Suprapubic skin (tissue), 3 donors: ENCODE results near the gene CYFIP2.

ENCODE experiments used
- POLR2A ChIP-seq, 2 donors: fragments of 450-650 bp; IDR thresholded peaks; one replicate each; pipeline ENCODE4 v1.6.1; 2017; ENCODE audit warnings: antibody characterized with exemption in 2 of 2, mild to moderate bottlenecking in 2 of 2, moderate library complexity in 2 of 2
- TF ChIP-seq, protein P1 (sequence below), 2 donors: fragments of 200-600 bp in 1 of 2; fragments of 450-650 bp in 1 of 2; sonication (generic) in 1 of 2; IDR thresholded peaks; one replicate each; pipeline ENCODE4 v1.5.1; 2016 to 2019; ENCODE audit warnings: antibody characterized with exemption in 2 of 2, mild to moderate bottlenecking in 1 of 2, moderate library complexity in 1 of 2

- TF ChIP-seq, protein P1, sequence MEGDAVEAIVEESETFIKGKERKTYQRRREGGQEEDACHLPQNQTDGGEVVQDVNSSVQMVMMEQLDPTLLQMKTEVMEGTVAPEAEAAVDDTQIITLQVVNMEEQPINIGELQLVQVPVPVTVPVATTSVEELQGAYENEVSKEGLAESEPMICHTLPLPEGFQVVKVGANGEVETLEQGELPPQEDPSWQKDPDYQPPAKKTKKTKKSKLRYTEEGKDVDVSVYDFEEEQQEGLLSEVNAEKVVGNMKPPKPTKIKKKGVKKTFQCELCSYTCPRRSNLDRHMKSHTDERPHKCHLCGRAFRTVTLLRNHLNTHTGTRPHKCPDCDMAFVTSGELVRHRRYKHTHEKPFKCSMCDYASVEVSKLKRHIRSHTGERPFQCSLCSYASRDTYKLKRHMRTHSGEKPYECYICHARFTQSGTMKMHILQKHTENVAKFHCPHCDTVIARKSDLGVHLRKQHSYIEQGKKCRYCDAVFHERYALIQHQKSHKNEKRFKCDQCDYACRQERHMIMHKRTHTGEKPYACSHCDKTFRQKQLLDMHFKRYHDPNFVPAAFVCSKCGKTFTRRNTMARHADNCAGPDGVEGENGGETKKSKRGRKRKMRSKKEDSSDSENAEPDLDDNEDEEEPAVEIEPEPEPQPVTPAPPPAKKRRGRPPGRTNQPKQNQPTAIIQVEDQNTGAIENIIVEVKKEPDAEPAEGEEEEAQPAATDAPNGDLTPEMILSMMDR (IDR thresholded peaks at IDR 0.05) = no peak
- TF ChIP-seq POLR2A (IDR thresholded peaks at IDR 0.05) = no peak
Observed at GRCh38 chr5:157326440-157327005, 60.6 kb downstream of the CYFIP2 start.
